ENCODE results near the gene PACSIN1. TPM values are rescaled to one million over a fixed set of nuclear protein-coding genes. Genes with fewer than 3 reads are reported as not detected.

PACSIN1 gene
- total and polyA plus RNA-seq, 2 donors (not counting 3 experiments of a cell fraction or from before 2014, with no cell fraction given), result 0.03 TPM; not detected in 1

- Histone ChIP-seq H3K9me3 (replicated peaks; ENCODE audit: control insufficient read depth, insufficient read depth, low read length) (no peaks in the 10 kb centered on the region), H3K36me3 (ENCODE audit: control insufficient read depth in 2 of 2, extremely low read depth in 1 of 2, insufficient read depth in 2 of 2, low read length in 2 of 2) (no peaks in the 10 kb centered on the region), H3K27ac (ENCODE audit: insufficient read depth, low read depth, low read length) (no peak overlapping the region), H3K27me3 (ENCODE audit: control insufficient read depth in 2 of 2, insufficient read depth in 2 of 2, low read length in 2 of 2) (peaks cover 4 to 5% of the 10 kb centered on the region in 2 experiments), H3K4me1 (ENCODE audit: control insufficient read depth, extremely low read depth, insufficient read depth, low read length) (no peaks in the 10 kb centered on the region), H3K79me2 (ENCODE audit: control insufficient read depth, insufficient read depth, low read length) (no peaks in the 10 kb centered on the region), H3K9ac (replicated peaks; ENCODE audit: extremely low read depth, insufficient read depth, low read length) (no peak overlapping the region), H2AFZ (ENCODE audit: low read depth, low read length) (no peak overlapping the region), H4K20me1 (replicated peaks; ENCODE audit: control insufficient read depth, extremely low read depth, insufficient read depth, low read length) (no peaks in the 10 kb centered on the region), H3K4me3 (replicated peaks in 1 of 3; ENCODE audit: insufficient read depth in 1 of 3, low read depth in 1 of 3, low read length in 3 of 3) (no peak overlapping the region), H3K4me2 (ENCODE audit: insufficient read depth, low read length) (no peak overlapping the region), H3K9me1 (replicated peaks; ENCODE audit: control insufficient read depth, extremely low read depth, insufficient read depth, low read length) (no peaks in the 10 kb centered on the region)
- intact Hi-C loops (cut with micrococcal nuclease) (no loop called here), dilution Hi-C loops (cut with MboI; ENCODE audit: extremely low pct_ligation_motif_present, low sequenced_read_pairs) (no loop called here)
- POLR2A ChIA-PET, result no interaction called here
- TF ChIP-seq JUN (IDR thresholded peaks at IDR 0.05; ENCODE audit: borderline replicate concordance, insufficient read depth, insufficient read length, low read depth), result no peak
- no peak for TF ChIP-seq CTCF (IDR thresholded peaks at IDR 0.05; ENCODE audit: extremely low read depth in 1 of 2, insufficient read depth in 1 of 2, low read depth in 1 of 2, low read length in 2 of 2)
- no peak for TF ChIP-seq MYC (IDR thresholded peaks at IDR 0.05; ENCODE audit: low read depth, low read length)
- no peak for TF ChIP-seq EZH2 (IDR thresholded peaks at IDR 0.05; ENCODE audit: borderline replicate concordance, low read depth, low read length, severe bottlenecking)
- TF ChIP-seq FOS (IDR thresholded peaks at IDR 0.05; ENCODE audit: borderline replicate concordance, insufficient read depth, low read length), result no peak
- TF ChIP-seq MAX (IDR thresholded peaks at IDR 0.05; ENCODE audit: insufficient read depth, insufficient read length), result no peak
- TF ChIP-seq POLR2A (IDR thresholded peaks at IDR 0.05; ENCODE audit: low read depth, low read length), result no peak
- TF ChIP-seq POLR2AphosphoS5 (IDR thresholded peaks at IDR 0.05; ENCODE audit: insufficient read depth, low read depth, low read length), result no peak
- TF ChIP-seq GATA2 (IDR thresholded peaks at IDR 0.05; ENCODE audit: insufficient read depth, insufficient read length, low read depth, low read length), result no peak
- FAIRE-seq, result no peak
- CTCF ChIA-PET, result interaction anchor here (2.2 kb wide), 1 partner anchor 10 kb away, joined by 6 read pairs; no protein-coding TSS in a partner anchor
- BruUV-seq (replicated peaks), result no TSS peak
- DNase-seq (ENCODE audit: low read depth, low spot score), result no peak
Measured at GRCh38 chr6:34469499-34469898, 3.6 kb downstream of the PACSIN1 start.

Data from endothelial cell of umbilical vein (primary cell).